ENCODE measurements around the gene PAX2. TPM values are rescaled to one million over a fixed set of nuclear protein-coding genes. Genes with fewer than 3 reads are reported as not detected.

Gene PAX2
- polyA plus RNA-seq, 3 donors = not detected

- H3K27ac ChIP-seq (ENCODE audit: low read depth in 1 of 2, low read length in 2 of 2) = no peak overlapping the region
- peaks cover 3 to 24% of the 10 kb centered on the region in 2 donors for H3K27me3 ChIP-seq (ENCODE audit: control insufficient read depth in 2 of 2, insufficient read depth in 2 of 2, low read length in 2 of 2)
- no peaks in the 10 kb centered on the region for H3K4me1 Mint-ChIP-seq
- H3K9me3 Mint-ChIP-seq = peaks cover 0 to 1% (median 0%) of the 10 kb centered on the region in 7 donors
- H4K20me1 ChIP-seq (ENCODE audit: insufficient read depth, low read length) = no peaks in the 10 kb centered on the region
- H3K4me3 Mint-ChIP-seq = peak overlapping the region in 1 of 2 donors; percentile 50
- no peak for DNase-seq
- no peak overlapping the region for H2AFZ ChIP-seq (ENCODE audit: insufficient read depth, low read depth, low read length, poor library complexity, severe bottlenecking)
- no peaks in the 10 kb centered on the region for H3K36me3 Mint-ChIP-seq
- H3K27ac Mint-ChIP-seq = no peak overlapping the region
- H3K4me3 ChIP-seq (replicated peaks in 1 of 3; ENCODE audit: low read depth in 2 of 3, low read length in 3 of 3) = no peak overlapping the region
- no peak overlapping the region for H3K4me2 ChIP-seq (replicated peaks; ENCODE audit: extremely low read depth, low read length, poor library complexity, severe bottlenecking)
- no peaks in the 10 kb centered on the region for H3K9me3 ChIP-seq (replicated peaks in 1 of 2; ENCODE audit: control insufficient read depth in 1 of 2, insufficient read depth in 1 of 2, low read length in 2 of 2)
- no peak overlapping the region for H3K9ac ChIP-seq (ENCODE audit: insufficient read depth, low read length, poor library complexity, severe bottlenecking)
- intact Hi-C loops (cut with micrococcal nuclease) = no loop called here
- peaks cover 38 to 42% (median 39%) of the 10 kb centered on the region in 3 donors for H3K27me3 Mint-ChIP-seq (ENCODE audit: low read depth in 3 of 3)
- TF ChIP-seq CTCF (IDR thresholded peaks at IDR 0.05) = no peak
- H3K4me1 ChIP-seq (ENCODE audit: control insufficient read depth in 1 of 2, insufficient read depth in 2 of 2, low read length in 2 of 2) = no peaks in the 10 kb centered on the region
- no peaks in the 10 kb centered on the region for H3K36me3 ChIP-seq (replicated peaks in 1 of 2; ENCODE audit: control insufficient read depth in 1 of 2, insufficient read depth in 2 of 2, low read length in 2 of 2)
- H3K79me2 ChIP-seq (ENCODE audit: insufficient read depth, low read length) = no peaks in the 10 kb centered on the region
- 22% methylated on average over 10 of the region's 21 CpGs for WGBS (ENCODE audit: insufficient coverage)
These were observed 121.3 kb downstream of the PAX2 start for GRCh38 chr10:100866575-100867098.

GRCh38 chr10:100867261-100867963 is 122.0 kb downstream of the PAX2 start:
- Histone ChIP-seq H3K27me3 (ENCODE audit: control insufficient read depth in 2 of 2, insufficient read depth in 2 of 2, low read length in 2 of 2) (peaks cover 3 to 24% of the 10 kb centered on the region in 2 donors), H3K9me3 (replicated peaks in 1 of 2; ENCODE audit: control insufficient read depth in 1 of 2, insufficient read depth in 1 of 2, low read length in 2 of 2) (no peaks in the 10 kb centered on the region), H3K4me3 (replicated peaks in 1 of 3; ENCODE audit: low read depth in 2 of 3, low read length in 3 of 3) (no peak overlapping the region), H3K4me2 (replicated peaks; ENCODE audit: extremely low read depth, low read length, poor library complexity, severe bottlenecking) (no peak overlapping the region), H2AFZ (ENCODE audit: insufficient read depth, low read depth, low read length, poor library complexity, severe bottlenecking) (no peak overlapping the region), H4K20me1 (ENCODE audit: insufficient read depth, low read length) (no peaks in the 10 kb centered on the region), H3K79me2 (ENCODE audit: insufficient read depth, low read length) (no peaks in the 10 kb centered on the region), H3K4me1 (ENCODE audit: control insufficient read depth in 1 of 2, insufficient read depth in 2 of 2, low read length in 2 of 2) (no peaks in the 10 kb centered on the region), H3K27ac (ENCODE audit: low read depth in 1 of 2, low read length in 2 of 2) (no peak overlapping the region), H3K36me3 (replicated peaks in 1 of 2; ENCODE audit: control insufficient read depth in 1 of 2, insufficient read depth in 2 of 2, low read length in 2 of 2) (no peaks in the 10 kb centered on the region), H3K9ac (ENCODE audit: insufficient read depth, low read length, poor library complexity, severe bottlenecking) (no peak overlapping the region)
- no peak for DNase-seq
- H3K27ac Mint-ChIP-seq = no peak overlapping the region
- intact Hi-C loops (cut with micrococcal nuclease) = no loop called here
- no peak for TF ChIP-seq CTCF (IDR thresholded peaks at IDR 0.05)
- no peaks in the 10 kb centered on the region for H3K4me1 Mint-ChIP-seq
- H3K4me3 Mint-ChIP-seq = peak overlapping the region in 1 of 2 donors; percentile 47
- 80% methylated on average over 3 of the region's 8 CpGs for WGBS (ENCODE audit: insufficient coverage)
- H3K27me3 Mint-ChIP-seq (ENCODE audit: low read depth in 3 of 3) = peaks cover 38 to 39% (median 38%) of the 10 kb centered on the region in 3 donors
- peaks cover 0 to 1% (median 0%) of the 10 kb centered on the region in 7 donors for H3K9me3 Mint-ChIP-seq
- no peaks in the 10 kb centered on the region for H3K36me3 Mint-ChIP-seq

Measured in CD14-positive monocyte (primary cell).